ENCODE data around the gene ARHGEF25. TPM values are rescaled to one million over a fixed set of nuclear protein-coding genes. Genes with fewer than 3 reads are reported as not detected.
A peak's percentile ranks its signal among the peaks of the same experiment; 100 is the strongest.

The ARHGEF25 gene
- total RNA-seq, 2 donors from 2014 or later, result 2.8 to 5.3 TPM

DNA sequence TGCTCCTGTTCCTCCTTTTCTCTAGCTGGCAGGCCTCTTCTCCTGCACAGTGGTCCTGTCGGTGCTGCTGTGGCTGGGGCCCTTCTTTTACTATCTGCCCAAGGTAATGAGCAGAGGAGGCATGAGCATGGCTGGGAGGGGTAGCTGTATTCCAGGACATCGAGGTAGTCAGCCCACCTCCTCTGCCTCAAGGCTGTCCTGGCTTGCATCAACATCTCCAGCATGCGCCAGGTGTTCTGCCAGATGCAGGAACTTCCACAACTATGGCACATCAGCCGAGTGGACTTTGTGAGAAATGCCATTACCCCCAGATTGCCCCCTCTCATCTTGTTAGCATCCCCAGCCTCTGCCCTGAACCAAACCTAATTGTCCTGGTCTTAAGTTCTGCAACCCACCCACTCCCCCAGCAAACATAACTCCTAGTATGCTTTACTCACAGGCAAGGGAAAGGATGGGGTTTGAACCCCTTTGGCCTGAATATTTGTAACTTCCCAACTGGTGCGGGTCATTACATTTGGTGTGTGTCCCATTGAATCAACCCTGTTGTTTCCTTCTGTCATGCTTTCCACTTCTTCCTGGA is 12.7 kb downstream of the ARHGEF25 start:
- no peak for ATAC-seq (replicated peaks in 1 of 2)
- no peak for DNase-seq
- no peaks in the 10 kb centered on the region for H3K36me3 Mint-ChIP-seq (ENCODE audit: insufficient read depth in 2 of 2)
- peaks cover 95% of the 10 kb centered on the region for H3K27me3 Mint-ChIP-seq (ENCODE audit: low read depth)
- peaks cover 44% of the 10 kb centered on the region for H3K4me1 Mint-ChIP-seq (ENCODE audit: low read depth)
- H3K27ac Mint-ChIP-seq, result no peak overlapping the region
- H3K9me3 Mint-ChIP-seq, result no peaks in the 10 kb centered on the region
- H3K4me3 Mint-ChIP-seq, result no peak overlapping the region

DNA sequence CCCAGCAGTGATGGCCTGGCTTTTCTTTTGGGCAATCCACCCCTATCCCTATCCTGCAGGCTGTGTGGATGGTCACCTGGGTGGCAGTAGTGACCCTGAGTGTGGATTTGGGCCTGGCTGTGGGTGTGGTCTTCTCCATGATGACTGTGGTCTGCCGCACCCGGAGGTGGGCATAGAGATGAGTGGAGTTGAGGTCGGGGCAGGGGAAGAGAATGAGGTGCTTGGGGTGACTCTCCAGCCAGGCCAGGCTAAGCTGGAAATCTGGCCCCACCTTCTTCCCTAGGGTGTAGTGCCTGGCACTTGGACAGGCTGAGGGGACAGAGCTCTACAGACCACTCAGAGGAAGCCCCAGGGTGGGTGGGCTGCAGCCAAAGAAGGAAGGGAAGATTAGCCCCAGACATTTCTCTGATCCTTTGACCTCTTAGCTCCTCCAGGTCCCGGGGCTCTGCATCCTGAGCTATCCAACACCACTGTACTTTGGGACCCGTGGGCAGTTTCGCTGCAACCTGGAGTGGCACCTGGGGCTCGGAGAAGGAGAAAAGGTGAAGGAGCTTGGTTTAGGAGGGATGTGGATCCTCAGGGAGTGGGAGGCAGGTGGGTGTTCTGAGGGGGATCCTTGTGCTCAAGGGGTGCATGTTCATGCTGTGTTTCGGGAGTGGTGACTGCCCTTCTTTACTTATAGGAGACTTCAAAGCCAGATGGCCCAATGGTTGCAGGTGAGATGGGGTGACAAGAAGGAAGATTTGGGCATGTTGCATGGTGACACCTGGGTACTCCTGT is 13.4 kb downstream of the ARHGEF25 start:
- no peak overlapping the region for H3K4me3 Mint-ChIP-seq
- H3K27me3 Mint-ChIP-seq (ENCODE audit: low read depth), result peaks cover 96% of the 10 kb centered on the region
- DNase-seq (no peak), ATAC-seq (replicated peaks in 1 of 2) (no peak)
- no peaks in the 10 kb centered on the region for H3K36me3 Mint-ChIP-seq (ENCODE audit: insufficient read depth in 2 of 2)
- peaks cover 38% of the 10 kb centered on the region for H3K4me1 Mint-ChIP-seq (ENCODE audit: low read depth)
- no peak overlapping the region for H3K27ac Mint-ChIP-seq
- no peaks in the 10 kb centered on the region for H3K9me3 Mint-ChIP-seq

DNA sequence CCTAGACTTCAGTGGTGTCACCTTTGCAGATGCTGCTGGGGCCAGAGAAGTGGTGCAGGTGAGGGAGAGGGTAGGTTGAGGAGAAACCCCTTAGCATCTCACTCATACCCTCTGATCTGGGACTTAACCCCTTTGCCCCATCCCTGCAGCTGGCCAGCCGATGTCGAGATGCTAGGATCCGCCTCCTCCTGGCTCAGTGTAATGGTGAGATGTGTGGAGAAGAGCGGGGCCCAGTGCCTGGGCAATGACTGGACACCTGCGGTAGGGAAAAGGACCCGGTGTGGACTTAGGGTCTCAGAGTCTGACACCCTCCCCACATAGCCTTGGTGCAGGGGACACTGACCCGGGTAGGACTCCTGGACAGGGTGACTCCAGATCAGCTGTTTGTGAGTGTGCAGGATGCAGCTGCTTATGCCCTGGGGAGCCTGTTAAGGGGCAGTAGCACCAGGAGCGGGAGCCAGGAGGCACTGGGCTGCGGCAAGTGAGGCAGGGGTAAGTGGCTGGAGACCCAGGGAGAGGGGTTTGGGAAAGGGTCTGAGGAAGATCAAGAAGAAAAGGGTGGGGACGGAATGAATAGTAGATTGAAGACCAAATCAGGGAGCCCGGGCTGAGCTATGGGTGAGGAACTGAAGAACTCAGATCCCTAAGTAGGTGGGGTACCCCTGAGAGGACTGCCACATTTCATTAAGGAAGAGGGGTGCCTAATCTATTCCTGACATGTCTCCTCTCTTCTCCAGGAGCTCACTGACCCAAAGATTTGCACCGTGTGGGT is 14.2 kb downstream of the ARHGEF25 start:
- Mint-ChIP-seq H3K9me3 (no peaks in the 10 kb centered on the region), H3K4me3 (no peak overlapping the region), H3K4me1 (ENCODE audit: low read depth) (peaks cover 33% of the 10 kb centered on the region), H3K27me3 (ENCODE audit: low read depth) (peaks cover 97% of the 10 kb centered on the region), H3K36me3 (ENCODE audit: insufficient read depth in 2 of 2) (no peaks in the 10 kb centered on the region), H3K27ac (no peak overlapping the region)
- ATAC-seq (replicated peaks in 1 of 2), result no peak
- no peak for DNase-seq

DNA sequence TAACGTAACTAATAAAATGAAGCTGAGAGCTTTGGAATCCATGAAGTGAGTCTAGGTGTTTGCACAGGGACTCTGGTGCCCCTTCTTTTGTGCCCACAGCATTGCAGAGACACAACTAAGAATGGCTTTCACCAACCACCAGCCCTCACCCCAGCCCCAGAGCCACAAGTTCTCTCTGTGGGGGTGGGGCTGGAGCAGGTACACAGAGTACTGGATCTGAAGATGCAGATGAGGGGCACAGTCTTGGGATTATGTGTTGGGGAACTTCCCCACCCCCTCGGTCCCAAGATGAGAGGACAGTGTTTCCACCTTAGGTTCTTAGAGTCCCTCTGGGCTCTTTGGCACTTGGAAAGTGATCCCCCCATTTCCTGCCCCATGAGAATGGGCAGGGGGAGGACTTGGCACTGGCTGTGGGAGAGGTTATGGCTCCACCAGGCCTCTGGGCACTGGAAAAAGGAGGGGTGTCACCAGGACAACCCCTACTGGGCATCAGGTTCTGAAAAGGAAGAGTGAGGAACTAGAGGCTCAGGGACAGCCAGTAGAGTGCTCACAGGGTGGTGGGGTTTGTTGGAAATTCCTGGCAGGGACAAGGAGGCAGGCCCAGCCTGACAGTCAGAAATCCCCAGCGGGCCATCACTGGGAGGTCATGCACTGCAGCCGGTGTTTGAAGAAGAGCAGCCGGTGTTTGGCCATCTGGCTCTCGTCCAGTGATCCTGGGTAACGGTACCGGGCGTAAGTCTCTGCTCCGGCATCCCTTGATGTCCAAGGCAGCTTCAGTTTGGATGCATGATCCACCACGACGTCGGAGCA is 15.1 kb downstream of the ARHGEF25 start:
- H3K27me3 Mint-ChIP-seq (ENCODE audit: low read depth), result peaks cover 97% of the 10 kb centered on the region
- H3K4me1 Mint-ChIP-seq (ENCODE audit: low read depth), result peaks cover 25% of the 10 kb centered on the region
- no peaks in the 10 kb centered on the region for H3K36me3 Mint-ChIP-seq (ENCODE audit: insufficient read depth in 2 of 2)
- DNase-seq (no peak), ATAC-seq (replicated peaks in 1 of 2) (no peak)
- H3K4me3 Mint-ChIP-seq, result no peak overlapping the region
- H3K9me3 Mint-ChIP-seq, result no peaks in the 10 kb centered on the region
- H3K27ac Mint-ChIP-seq, result no peak overlapping the region

DNA sequence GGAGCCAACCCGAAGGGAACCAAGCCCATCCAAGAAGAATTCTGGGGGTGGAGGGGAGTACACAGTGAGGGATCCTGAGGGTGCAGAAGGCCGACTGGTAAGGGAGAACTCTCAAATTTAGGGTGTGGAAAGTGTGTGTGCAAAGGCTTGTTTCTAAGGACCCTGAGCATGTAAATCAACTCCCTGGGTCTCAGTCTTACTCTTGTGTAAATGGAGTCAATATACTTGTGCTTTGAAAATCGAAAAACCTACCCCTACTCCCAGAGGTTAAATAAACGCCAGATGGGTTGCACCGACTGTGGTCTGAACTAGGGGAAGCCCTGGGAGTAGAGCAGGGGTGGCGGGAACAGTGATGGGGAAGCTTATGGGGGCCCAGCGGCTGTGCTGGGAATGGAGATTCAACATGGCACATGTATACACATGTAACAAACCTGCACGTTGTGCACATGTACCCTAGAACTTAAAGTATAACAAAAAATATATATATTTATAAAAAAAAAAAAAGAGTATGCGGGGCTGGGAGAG is 15.7 kb downstream of the ARHGEF25 start:
- ATAC-seq (replicated peaks in 1 of 2) (no peak), DNase-seq (no peak)
- H3K9me3 Mint-ChIP-seq, result no peaks in the 10 kb centered on the region
- peaks cover 23% of the 10 kb centered on the region for H3K4me1 Mint-ChIP-seq (ENCODE audit: low read depth)
- H3K27me3 Mint-ChIP-seq (ENCODE audit: low read depth), result peaks cover 94% of the 10 kb centered on the region
- H3K27ac Mint-ChIP-seq, result no peak overlapping the region
- H3K4me3 Mint-ChIP-seq, result peak overlapping the region in 1 of 2 donors; percentile 50
- H3K36me3 Mint-ChIP-seq (ENCODE audit: insufficient read depth in 2 of 2), result no peaks in the 10 kb centered on the region

DNA sequence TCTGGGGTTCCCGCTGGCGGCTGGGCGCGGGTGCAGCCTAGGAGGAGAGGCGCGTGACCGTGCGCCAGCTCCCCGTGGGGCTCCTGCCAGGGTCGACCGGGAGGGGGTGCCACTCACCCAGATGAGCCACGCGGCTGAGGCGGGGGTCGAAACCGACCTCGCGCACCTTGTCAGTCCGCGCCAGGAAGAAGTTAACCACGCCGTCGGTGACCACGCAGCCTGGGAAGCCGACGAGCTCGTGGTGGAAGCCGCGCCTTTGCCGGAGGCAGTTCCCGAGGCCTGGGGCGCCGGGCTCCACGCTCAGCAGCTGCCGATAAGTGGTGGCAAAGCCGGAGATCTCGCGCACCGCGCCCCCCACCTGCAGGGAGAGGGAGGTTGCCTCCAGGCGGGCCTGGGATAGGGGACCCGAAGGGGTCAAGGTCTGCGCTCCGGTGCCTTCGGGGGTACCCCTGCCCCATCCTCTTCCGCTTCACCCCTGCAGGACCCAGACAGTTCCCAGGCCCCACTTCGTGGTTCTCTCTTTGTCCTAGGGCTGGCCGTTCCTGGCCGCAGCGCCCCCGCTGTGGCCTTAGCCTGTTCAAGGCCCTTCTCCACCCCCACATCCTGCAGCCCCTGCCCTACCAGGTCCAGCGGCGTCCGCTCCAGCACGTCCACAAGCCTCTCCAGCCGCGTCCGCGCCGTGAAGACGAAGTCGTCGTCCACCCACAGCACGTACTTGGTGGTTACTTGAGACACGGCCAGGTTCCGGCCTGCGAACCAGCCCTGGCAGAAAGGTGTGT is 16.5 kb downstream of the ARHGEF25 start:
- ATAC-seq (replicated peaks in 1 of 2) (peak; percentile 62 to 67), DNase-seq (peak; percentile 41 to 60)
- Mint-ChIP-seq H3K9me3 (no peaks in the 10 kb centered on the region), H3K4me1 (ENCODE audit: low read depth) (peaks cover 22% of the 10 kb centered on the region), H3K27me3 (ENCODE audit: low read depth) (peaks cover 87% of the 10 kb centered on the region), H3K27ac (no peak overlapping the region), H3K36me3 (ENCODE audit: insufficient read depth in 2 of 2) (no peaks in the 10 kb centered on the region), H3K4me3 (peak overlapping the region; percentile 50 to 68)

DNA sequence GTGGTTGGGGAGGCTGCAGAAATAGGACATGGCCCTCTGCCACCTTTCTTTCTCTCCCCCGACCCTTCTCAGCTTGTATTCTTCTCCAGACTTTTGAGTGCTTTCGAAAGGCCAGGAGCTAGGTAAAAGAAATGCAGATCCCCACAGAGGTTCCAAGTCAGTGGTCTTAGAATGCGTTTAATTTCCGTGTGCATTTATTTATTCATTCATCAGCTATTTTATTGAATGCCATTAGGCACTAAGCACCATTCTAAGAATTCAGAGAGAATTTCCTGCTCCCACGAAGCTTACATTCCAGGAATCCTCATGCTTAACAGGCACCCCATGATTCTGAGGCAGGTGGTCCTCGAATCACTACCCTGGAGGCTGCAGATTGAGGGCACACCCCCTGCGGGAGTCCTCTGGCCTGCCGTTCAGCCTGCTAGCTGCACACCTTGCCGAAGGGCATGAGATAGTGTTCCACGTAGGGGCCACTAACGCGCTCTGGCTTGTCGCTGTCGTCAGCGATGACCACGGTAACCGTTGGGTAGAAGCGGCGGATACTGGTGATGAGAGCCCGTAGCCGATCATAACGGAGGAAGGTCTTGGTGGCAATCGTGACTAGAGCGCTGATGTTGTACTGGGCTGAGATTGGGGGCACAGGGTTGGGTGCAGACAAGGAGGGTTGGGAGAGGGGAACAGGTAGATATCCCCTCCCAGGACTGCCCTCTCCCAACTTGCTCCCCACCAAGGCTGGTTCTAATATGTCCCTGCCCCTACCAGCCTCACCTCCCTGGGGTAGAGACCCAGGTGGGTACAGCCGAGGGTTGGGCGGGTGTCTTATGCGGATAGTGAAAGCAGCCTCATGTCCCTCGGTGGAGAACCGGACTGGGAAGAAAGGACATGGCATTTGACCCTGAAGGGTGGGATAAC is 17.3 kb downstream of the ARHGEF25 start:
- H3K9me3 Mint-ChIP-seq, result no peaks in the 10 kb centered on the region
- peak overlapping the region in 1 of 2 donors; percentile 50 for H3K4me3 Mint-ChIP-seq
- H3K36me3 Mint-ChIP-seq (ENCODE audit: insufficient read depth in 2 of 2), result no peaks in the 10 kb centered on the region
- peaks cover 83% of the 10 kb centered on the region for H3K27me3 Mint-ChIP-seq (ENCODE audit: low read depth)
- H3K4me1 Mint-ChIP-seq (ENCODE audit: low read depth), result peaks cover 27% of the 10 kb centered on the region
- DNase-seq (no peak), ATAC-seq (replicated peaks in 1 of 2) (no peak)
- H3K27ac Mint-ChIP-seq, result no peak overlapping the region

DNA sequence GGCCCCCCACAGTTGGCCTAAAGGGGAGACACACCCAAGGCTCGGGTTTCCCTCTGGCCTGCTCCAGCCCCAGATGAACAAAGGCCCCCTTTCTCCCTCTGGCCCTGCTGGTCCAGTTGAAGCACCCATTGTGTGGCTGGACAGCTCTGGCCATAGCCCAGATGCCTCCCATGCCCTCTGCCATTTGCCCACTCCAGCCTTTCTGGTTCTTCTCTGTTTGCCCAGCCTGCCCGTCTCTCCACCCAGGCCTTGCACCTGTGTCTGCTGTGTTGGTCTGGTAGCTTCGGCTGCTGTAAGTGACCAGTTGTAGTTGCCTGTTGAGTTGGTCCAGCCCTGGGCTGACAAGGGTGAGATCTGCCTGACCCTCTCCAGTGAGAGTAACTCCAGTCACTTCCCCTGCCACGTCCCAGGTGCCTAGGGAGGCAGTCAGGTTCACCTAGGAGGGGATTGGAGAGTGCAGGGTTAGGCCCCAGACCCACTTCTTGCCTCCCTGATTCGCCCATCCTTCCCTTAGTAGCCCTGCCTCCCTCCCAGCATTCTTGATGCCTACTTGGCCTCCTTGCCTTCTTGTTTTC is 18.7 kb downstream of the ARHGEF25 start:
- H3K4me3 Mint-ChIP-seq, result no peak overlapping the region
- no peak for DNase-seq
- ATAC-seq (replicated peaks in 1 of 2), result no peak
- H3K9me3 Mint-ChIP-seq, result no peaks in the 10 kb centered on the region
- peaks cover 28% of the 10 kb centered on the region for H3K4me1 Mint-ChIP-seq (ENCODE audit: low read depth)
- H3K27ac Mint-ChIP-seq, result no peak overlapping the region
- no peaks in the 10 kb centered on the region for H3K36me3 Mint-ChIP-seq (ENCODE audit: insufficient read depth in 2 of 2)
- peaks cover 70% of the 10 kb centered on the region for H3K27me3 Mint-ChIP-seq (ENCODE audit: low read depth)

DNA sequence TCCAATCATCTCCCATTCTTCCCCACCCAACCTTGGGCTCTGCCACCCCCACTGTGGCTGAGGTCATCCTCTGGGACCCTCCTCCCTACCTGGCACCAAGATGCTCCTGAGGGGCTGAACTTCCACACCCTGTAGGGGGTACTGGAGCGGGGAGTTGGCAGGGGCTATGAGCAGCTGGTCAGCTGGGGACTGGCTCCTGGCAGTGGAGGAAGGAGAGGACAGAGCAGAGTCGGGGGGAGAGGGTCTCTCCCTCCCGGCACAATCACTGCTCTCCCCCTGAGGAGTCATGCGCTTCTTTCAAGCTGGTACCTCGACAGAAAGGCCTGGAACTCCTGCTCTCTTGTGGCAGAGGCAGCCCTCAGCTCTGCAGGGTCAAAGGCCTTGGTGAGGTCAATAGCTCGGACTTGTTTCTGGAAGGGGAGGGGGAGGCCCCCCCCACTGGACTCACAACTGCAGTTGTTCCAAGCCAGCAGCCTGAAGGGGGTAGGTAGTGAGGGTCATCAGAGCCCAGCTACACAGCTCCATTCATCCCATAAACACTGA is 19.7 kb downstream of the ARHGEF25 start:
- Mint-ChIP-seq H3K27me3 (ENCODE audit: low read depth) (peaks cover 60% of the 10 kb centered on the region), H3K4me1 (ENCODE audit: low read depth) (peaks cover 26% of the 10 kb centered on the region), H3K4me3 (peak overlapping the region in 1 of 2 donors; percentile 86), H3K9me3 (no peaks in the 10 kb centered on the region), H3K27ac (no peak overlapping the region), H3K36me3 (ENCODE audit: insufficient read depth in 2 of 2) (no peaks in the 10 kb centered on the region)
- DNase-seq (no peak), ATAC-seq (replicated peaks in 1 of 2) (no peak)

DNA sequence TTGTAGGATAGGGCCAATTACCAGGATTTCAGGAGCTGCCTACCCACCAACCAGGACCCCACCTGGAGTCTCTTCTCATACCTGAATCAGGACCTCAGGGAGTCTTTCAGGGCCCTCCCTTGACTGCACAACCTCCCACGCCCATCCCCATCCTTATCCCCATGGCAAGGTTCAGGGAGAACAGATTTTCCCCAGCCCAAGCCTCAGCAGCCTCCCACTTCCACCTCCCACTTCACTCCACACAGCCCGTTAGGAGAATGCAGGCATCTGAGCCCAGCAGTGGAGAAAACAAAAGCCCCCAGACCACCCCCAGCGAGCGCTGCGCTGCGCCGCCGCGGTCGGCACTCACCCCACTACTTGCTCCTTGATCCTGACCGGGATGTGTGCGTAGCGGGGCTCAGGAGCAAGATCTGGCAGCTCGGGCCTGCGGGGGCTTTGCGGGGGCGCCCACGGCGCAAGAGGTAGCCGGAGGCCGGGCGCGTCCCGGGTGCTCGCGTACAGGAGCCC is 20.4 kb downstream of the ARHGEF25 start:
- ATAC-seq (replicated peaks in 1 of 2) (no peak), DNase-seq (no peak)
- Mint-ChIP-seq H3K36me3 (ENCODE audit: insufficient read depth in 2 of 2) (no peaks in the 10 kb centered on the region), H3K27ac (no peak overlapping the region), H3K9me3 (no peaks in the 10 kb centered on the region), H3K4me1 (ENCODE audit: low read depth) (peaks cover 20% of the 10 kb centered on the region), H3K27me3 (ENCODE audit: low read depth) (peaks cover 54% of the 10 kb centered on the region), H3K4me3 (peak overlapping the region; percentile 86)
